Measurements from ENCODE around the gene MBTD1. TPM values are rescaled to one million over a fixed set of nuclear protein-coding genes. Genes with fewer than 3 reads are reported as not detected.

Gene MBTD1
- total and polyA plus RNA-seq, 10 of the 15 experiments (the other 5 are each of a cell fraction or from before 2014, with no cell fraction given), result 1.3 to 16.7 (median 9.5) TPM

GRCh38 chr17:51234162-51234561, 25.7 kb downstream of the MBTD1 start:
- DNase-seq (ENCODE audit: low read depth, low spot score) (no peak), FAIRE-seq (no peak), ATAC-seq (no peak)
- H3K9me3 ChIP-seq (replicated peaks; ENCODE audit: control insufficient read depth, insufficient read depth, low read length), result no peaks in the 10 kb centered on the region
- in situ Hi-C loops (cut with MboI) (no loop called here), intact Hi-C loops (cut with micrococcal nuclease; ENCODE audit: unreplicated experiment) (no loop called here)
- H3K4me1 ChIP-seq (ENCODE audit: control insufficient read depth, insufficient read depth, low read length), result peaks cover 11% of the 10 kb centered on the region; the same call in 1 of the 2 replicates
- H3K27ac ChIP-seq (ENCODE audit: control insufficient read depth, insufficient read depth), result no peak overlapping the region
- no peak overlapping the region for H2AFZ ChIP-seq (ENCODE audit: control insufficient read depth, low read depth, low read length)
- H3K27me3 ChIP-seq (replicated peaks in 1 of 2; ENCODE audit: control insufficient read depth in 2 of 2, insufficient read depth in 2 of 2, low read length in 1 of 2), result no peaks in the 10 kb centered on the region
- no peak for TF ChIP-seq ESRRA (IDR thresholded peaks at IDR 0.05; ENCODE audit: low read length)
- TF ChIP-seq RFX5 (IDR thresholded peaks at IDR 0.05; ENCODE audit: low read depth, low read length), result no peak
- TF ChIP-seq ZZZ3 (IDR thresholded peaks at IDR 0.05; ENCODE audit: control insufficient read depth, insufficient read length, low read depth), result no peak
- no peak for TF ChIP-seq POU2F2 (IDR thresholded peaks at IDR 0.05; ENCODE audit: borderline replicate concordance, low read depth, low read length)
- no peak for TF ChIP-seq BCL11A (IDR thresholded peaks at IDR 0.05; ENCODE audit: low read depth, low read length)
- TF ChIP-seq, protein P1, sequence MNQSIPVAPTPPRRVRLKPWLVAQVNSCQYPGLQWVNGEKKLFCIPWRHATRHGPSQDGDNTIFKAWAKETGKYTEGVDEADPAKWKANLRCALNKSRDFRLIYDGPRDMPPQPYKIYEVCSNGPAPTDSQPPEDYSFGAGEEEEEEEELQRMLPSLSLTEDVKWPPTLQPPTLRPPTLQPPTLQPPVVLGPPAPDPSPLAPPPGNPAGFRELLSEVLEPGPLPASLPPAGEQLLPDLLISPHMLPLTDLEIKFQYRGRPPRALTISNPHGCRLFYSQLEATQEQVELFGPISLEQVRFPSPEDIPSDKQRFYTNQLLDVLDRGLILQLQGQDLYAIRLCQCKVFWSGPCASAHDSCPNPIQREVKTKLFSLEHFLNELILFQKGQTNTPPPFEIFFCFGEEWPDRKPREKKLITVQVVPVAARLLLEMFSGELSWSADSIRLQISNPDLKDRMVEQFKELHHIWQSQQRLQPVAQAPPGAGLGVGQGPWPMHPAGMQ (IDR thresholded peaks at IDR 0.05; ENCODE audit: borderline replicate concordance), result no peak
- no peak for TF ChIP-seq NR2F1 (conservative IDR thresholded peaks at IDR 0.05)
- TF ChIP-seq ZBTB33 (IDR thresholded peaks at IDR 0.05), result no peak
- peaks cover 38% of the 10 kb centered on the region for H3K79me2 ChIP-seq (ENCODE audit: control insufficient read depth, insufficient read depth, low read length)
- H4K20me1 ChIP-seq (ENCODE audit: control insufficient read depth, insufficient read depth), result no peaks in the 10 kb centered on the region
- ChIA-PET SMC1A (ENCODE audit: uncharacterized antibody, unreplicated experiment) (interaction anchor here (1.0 kb wide), 2 partner anchors 12 to 29 kb away, joined by 3 read pairs; no protein-coding TSS in a partner anchor), CTCF (no interaction called here), RAD21 (ENCODE audit: unreplicated experiment) (interaction anchor here (1.2 kb wide), 1 partner anchor 20 kb away, joined by 3 read pairs; no protein-coding TSS in a partner anchor), POLR2A (interaction anchor here (0.6 to 1.2 kb wide), 2 partner anchors 19 to 23 kb away, joined by 3 to 4 read pairs; no protein-coding TSS in a partner anchor)
- no peak overlapping the region for H3K4me2 ChIP-seq (ENCODE audit: control insufficient read depth, insufficient read depth)
- H3K36me3 ChIP-seq (ENCODE audit: control insufficient read depth in 2 of 2, insufficient read depth in 2 of 2, low read length in 1 of 2), result 0 out of 4 replicates have a peak, but pooled peaks cover 0 to 3% of the 10 kb centered on the region in 2 experiments
- no peak overlapping the region for H3K9ac ChIP-seq (ENCODE audit: control insufficient read depth, insufficient read depth, low read length)
- no TSS peak for BruUV-seq (replicated peaks)
- H3K4me3 ChIP-seq, result no peak overlapping the region
- 100% methylated on average over 5 of the region's 6 CpGs for WGBS (ENCODE audit: insufficient coverage, insufficient replicate concordance, low lambda C conversion rate, missing lambda C conversion rate)

All from GM12878 (cell line).